ENCODE data around the gene LIPC. TPM values are rescaled to one million over a fixed set of nuclear protein-coding genes. Genes with fewer than 3 reads are reported as not detected.

Gene LIPC
- total and polyA plus RNA-seq, 2 experiments from 2014 or later = not detected

DNA sequence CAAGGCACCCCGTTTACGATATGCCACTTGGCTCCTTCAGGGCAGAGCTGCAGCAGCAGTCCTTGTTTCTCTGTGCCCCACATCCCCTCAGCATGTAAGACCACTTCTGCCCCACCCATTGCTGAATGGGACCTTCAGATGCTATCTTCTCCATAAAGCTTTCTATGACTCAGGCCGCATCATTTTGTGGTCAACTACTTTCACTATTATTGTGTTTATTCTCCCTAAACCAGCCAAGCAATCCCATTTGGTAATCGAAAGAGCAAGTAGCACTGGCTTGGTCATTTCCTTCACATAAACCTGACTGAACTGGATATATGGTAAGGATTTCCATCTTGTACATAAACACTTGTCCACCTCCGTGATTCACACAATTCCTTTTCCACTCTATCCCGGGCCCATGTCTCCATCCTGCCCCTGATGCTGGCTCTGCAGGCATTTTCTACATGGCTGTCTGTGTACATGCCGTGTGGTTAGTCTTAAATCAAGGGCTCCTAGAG is 25.7 kb downstream of the LIPC start (continued):
- TF ChIP-seq CTCF (conservative IDR thresholded peaks at IDR 0.05; ENCODE audit: low read depth in 2 of 2) = no peak
- no peak for TF ChIP-seq POLR2AphosphoS5 (IDR thresholded peaks at IDR 0.05; ENCODE audit: low read depth)
- TF ChIP-seq EZH2phosphoT487 (IDR thresholded peaks at IDR 0.05; ENCODE audit: unreplicated experiment) = no peak
- TF ChIP-seq ZNF331 (CRISPR knock-in tag; IDR thresholded peaks at IDR 0.05; ENCODE audit: low read depth) = no peak

GRCh38 chr15:58458076-58458475 is 26.3 kb downstream of the LIPC start:
- Histone ChIP-seq H3K79me2 (replicated peaks; ENCODE audit: insufficient read depth) (no peaks in the 10 kb centered on the region), H4K20me1 (replicated peaks; ENCODE audit: insufficient read depth) (no peaks in the 10 kb centered on the region), H3K36me3 (ENCODE audit: insufficient read depth) (no peaks in the 10 kb centered on the region), H2AFZ (no peak overlapping the region; the same call in 1 of the 2 replicates), H3K4me2 (no peak overlapping the region), H3F3A (replicated peaks; ENCODE audit: low read depth) (no peaks in the 10 kb centered on the region), H3K9me2 (ENCODE audit: insufficient read depth) (0 out of 2 replicates have a peak, but pooled peaks cover 5% of the 10 kb centered on the region), H3K4me3 (no peak overlapping the region), H3K27me3 (ENCODE audit: insufficient read depth) (no peaks in the 10 kb centered on the region), H3K4me1 (ENCODE audit: insufficient read depth) (no peaks in the 10 kb centered on the region), H3K27ac (ENCODE audit: low read depth) (no peak overlapping the region)
- H3K27ac Mint-ChIP-seq = no peak overlapping the region
- H3K4me3 Mint-ChIP-seq = no peak overlapping the region
- H3K4me1 Mint-ChIP-seq = no peaks in the 10 kb centered on the region
- peaks cover 7% of the 10 kb centered on the region for H3K27me3 Mint-ChIP-seq (ENCODE audit: insufficient read depth, low read depth, poor library complexity)
- H3K9me3 Mint-ChIP-seq = no peaks in the 10 kb centered on the region
- ATAC-seq (no peak), DNase-seq (ENCODE audit: low spot score) (no peak)
- no peaks in the 10 kb centered on the region for H3K36me3 Mint-ChIP-seq (ENCODE audit: low read depth)
- TF ChIP-seq STAT1 (IDR thresholded peaks at IDR 0.05; ENCODE audit: unreplicated experiment) (no peak), NANOG (IDR thresholded peaks at IDR 0.05; ENCODE audit: borderline replicate concordance) (no peak), POLR2AphosphoS5 (IDR thresholded peaks at IDR 0.05; ENCODE audit: low read depth) (no peak), ZNF462 (CRISPR knock-in tag; IDR thresholded peaks at IDR 0.05) (no peak), REST (IDR thresholded peaks at IDR 0.05; ENCODE audit: unreplicated experiment) (no peak), ZNF114 (CRISPR knock-in tag; IDR thresholded peaks at IDR 0.05) (no peak), EZH2phosphoT487 (IDR thresholded peaks at IDR 0.05; ENCODE audit: unreplicated experiment) (no peak), ZNF331 (CRISPR knock-in tag; IDR thresholded peaks at IDR 0.05; ENCODE audit: low read depth) (no peak), JUNB (IDR thresholded peaks at IDR 0.05; ENCODE audit: unreplicated experiment) (no peak), CTCF (conservative IDR thresholded peaks at IDR 0.05; ENCODE audit: low read depth in 2 of 2) (no peak)
